Measurements from ENCODE around the gene TRMT1.

- TF ChIP-seq CTCF (IDR thresholded peaks at IDR 0.05) = peak in 2 of 6 experiments; percentile 7 to 16
- peak in 1 of 4 donors; percentile 38 for TF ChIP-seq POLR2A (IDR thresholded peaks at IDR 0.05)
These were observed 38.5 kb upstream of the TRMT1 start for GRCh38 chr19:13154911-13155471.
